GM10847 (cell line): ENCODE results near the gene MICB.

ENCODE experiments used
- POLR2A ChIP-seq: IDR thresholded peaks from 2 replicates; pipeline ENCODE4 v1.6.1; 2011; ENCODE audit not compliant: insufficient read length; ENCODE audit errors: extremely low read depth

MICB gene

DNA sequence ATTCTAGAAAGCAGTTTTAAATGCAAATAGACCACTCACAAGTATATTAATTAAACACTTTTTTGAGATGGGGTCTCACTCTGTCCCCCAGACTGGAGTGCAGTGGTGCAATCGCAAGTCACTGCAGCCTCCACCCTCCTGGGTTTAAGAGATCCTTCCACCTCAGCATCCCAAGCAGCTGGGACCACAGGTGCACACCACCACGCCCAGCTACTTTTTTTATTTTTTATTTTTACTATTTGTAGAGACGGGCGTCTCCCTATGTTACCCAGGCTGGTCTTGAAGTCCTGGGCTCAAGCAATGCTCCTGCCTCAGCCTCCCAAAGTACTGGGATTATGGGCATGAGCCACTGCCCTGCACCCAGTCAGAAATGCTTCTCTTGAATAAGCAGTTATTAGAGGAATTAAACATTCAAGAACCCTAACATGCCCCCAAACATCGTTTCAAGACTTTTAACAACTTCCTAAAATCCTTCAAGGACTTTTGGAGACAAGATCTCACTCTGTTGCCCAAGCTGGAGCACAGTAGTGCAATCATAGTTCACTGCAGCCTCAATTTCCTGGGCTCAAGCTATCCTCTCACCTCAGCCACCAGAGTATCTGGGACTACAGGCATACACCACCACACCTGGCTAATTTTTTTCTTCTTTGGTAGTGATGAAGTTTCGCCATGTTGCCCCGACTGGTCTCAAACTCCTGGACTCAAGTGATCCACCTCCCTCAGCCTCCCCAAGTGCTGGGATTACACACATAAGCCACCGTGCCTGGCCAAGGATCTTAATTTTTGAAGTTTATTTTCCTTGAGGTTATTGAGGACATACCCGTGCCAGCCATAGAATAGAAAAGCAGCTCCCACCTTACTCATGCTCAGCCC lies 34.1 kb downstream of the MICB start:
- no peak for TF ChIP-seq POLR2A

GRCh38 chr6:31532644-31533454 lies 34.9 kb downstream of the MICB start:
- no peak for TF ChIP-seq POLR2A

DNA sequence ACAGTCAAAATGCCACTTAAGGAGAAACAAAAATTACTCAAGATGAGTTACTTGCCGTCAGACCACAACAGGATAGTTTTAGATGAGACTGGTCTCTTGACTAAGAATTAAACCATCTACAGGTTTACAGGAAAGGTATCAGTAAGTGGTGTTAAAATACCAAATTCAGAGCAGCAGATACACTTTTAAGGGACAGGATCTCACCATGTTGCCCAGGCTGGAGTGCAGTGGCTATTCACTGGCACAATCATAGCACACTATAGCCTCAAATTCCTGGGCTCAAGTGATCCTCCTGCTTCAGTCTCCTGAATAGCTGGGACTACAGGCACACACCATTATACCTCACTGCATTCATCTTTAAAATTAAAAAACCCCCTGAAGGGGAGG lies 35.5 kb downstream of the MICB start:
- no peak for TF ChIP-seq POLR2A

DNA sequence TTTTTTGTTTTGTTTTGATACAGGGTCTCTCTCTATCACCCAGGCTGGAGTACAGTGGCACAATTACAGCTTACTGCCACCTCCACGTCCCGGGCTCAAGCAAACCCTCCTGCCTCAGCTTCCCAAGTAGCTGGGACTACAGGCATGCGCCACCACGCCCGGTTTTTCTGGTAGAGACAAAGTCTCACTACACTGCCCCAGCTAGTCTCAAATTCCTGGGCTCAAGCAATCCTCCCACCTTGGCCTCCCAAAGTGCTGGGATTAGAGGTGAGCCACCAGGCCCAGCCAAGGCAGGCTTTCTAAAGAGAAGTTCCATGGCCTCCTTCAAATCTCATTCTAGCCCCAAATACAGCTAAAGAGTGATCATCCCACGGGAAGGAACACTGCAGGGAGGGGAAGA lies 36.1 kb downstream of the MICB start:
- no peak for TF ChIP-seq POLR2A

DNA sequence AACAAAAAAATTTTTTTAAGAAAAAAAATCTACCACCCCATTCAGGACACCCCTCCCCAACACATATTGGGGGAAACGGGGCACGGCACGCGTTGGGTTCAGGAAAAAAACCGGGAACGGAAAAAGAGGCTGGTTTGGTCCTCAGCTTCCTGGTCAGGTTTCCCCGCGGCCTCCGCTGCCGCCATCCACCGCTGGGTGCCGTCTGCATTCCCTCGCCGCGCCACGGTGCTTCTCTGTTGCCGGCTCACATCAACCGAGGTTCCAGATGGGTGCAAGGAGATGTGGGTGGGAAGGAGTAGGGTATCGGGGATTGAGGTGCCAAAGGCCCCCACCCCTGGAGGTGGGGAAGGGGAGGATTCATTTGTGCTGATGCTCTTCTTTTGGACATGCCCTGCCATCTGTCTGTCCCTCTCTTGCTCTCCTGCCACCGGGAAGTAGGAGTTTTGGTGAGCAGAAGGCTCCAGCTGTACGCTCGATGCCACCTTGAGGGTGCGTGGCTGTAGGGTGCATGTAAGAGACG lies 36.6 kb downstream of the MICB start:
- no peak for TF ChIP-seq POLR2A

DNA sequence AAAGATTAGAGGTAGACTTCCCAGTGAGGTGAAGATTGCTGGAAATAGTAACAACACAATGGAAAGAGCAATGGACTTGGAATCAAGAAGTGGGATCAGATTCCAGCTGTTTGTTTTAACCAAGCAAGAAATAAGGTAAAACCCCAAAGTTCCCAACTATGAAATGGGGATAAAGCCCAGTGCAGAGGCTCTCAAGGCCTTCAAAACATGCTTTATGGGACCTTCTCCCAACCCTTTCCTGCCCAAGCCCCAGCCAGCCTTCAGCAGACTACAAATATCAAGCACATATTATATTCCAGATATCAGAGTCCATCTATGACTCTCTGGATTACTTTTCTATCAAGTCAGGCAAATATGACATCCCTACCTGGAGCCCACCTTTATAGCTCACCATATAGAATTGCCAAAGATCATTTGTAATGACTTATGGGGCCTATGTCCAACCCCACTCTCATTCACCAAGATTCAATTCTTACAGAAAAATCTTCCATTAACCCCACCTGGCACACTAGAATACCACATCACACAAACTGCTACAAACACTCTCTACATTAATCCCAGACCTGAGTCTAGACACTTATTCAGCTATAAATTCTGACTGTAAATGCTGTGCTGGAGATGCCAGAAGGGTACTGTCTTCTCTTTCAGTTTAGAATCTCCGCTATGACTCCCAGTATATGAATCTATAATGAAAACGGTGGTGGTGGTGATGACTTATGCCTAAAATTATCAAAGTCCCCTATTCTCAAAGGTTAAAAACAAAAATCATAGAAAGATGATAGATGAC lies 37.8 kb downstream of the MICB start:
- TF ChIP-seq POLR2A, result no peak

GRCh38 chr6:31538805-31539400 lies 41.0 kb downstream of the MICB start:
- TF ChIP-seq POLR2A, result no peak

- TF ChIP-seq POLR2A, result no peak
Measured at GRCh38 chr6:31540640-31541039, 42.7 kb downstream of the MICB start.

DNA sequence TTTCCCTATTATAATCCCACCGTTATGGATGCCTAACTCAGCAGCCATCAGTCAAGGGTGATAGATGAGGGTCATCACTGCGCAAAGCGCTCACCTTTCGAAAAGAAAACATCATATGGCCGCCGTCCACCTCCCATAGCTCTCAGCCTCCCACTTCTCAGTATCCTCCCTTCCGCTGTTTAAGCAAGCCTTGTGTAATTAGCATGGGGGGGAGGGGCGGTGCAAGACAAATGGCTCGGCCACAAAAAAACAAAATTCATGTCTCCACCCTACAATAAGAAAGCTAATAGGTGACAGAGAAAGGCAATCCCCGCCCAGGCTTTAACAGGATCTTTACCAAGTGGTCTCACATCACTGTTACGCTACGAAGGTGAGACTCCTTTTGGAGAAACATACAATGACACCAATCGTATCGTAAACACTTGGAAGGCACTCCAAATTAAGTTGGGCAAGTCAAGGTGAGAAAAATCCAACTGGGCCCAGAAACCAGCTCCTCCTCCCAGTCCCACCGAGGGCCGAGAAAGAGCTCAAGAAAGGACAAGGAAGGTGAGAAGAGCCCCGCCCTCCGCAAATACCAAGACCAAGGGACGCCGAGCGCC lies 43.2 kb downstream of the MICB start:
- TF ChIP-seq POLR2A, result no peak

- peak; percentile 84 for TF ChIP-seq POLR2A
Measured at GRCh38 chr6:31541658-31542521, 43.9 kb downstream of the MICB start, which contains the start of gene DDX39B. Gene DDX39B, minus strand, starts transcription at chr6:31542003. Its CDS starts 1,471 bp downstream, at chr6:31540532.

DNA sequence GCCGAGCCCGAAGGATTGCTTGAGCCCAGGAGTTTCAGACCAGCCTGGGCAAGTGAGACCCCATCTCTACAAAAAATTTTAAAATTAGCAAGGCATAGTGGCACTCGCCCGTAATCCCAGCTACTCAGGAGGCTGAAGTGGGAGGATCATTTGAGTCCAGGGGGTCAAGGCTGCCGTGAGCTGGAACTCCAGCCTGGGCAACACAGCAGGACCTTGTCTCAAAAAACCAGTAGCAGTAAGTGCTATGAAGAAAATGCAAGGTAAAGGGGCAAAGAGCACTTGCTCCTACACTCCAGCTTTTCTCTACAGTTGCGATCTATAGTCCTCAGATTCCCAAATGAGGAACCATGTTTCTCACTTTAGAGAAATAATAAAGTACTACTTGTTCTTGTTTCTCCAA lies 45.7 kb downstream of the MICB start:
- no peak for TF ChIP-seq POLR2A

- no peak for TF ChIP-seq POLR2A
Measured at GRCh38 chr6:31544676-31545075, 46.7 kb downstream of the MICB start.

DNA sequence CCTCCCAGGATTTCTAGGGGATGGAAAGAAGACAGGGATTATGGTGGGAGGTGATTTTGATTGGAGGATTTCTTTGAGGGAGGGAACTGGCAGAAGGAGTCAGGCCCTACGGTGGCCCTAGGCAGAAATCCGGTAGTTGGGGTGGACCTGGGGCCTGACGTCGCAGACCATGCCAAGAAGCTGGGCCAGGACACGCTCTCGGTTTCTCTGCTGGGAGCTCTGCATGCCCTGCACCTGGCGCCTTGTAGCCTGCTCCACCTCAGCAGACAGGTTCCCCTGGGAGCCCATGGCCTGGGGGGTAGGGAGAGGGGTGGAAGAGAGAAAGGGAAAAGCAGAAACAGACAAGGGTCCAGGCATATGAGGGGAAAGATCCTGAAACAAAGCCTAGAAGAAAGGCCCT lies 47.3 kb downstream of the MICB start:
- TF ChIP-seq POLR2A, result no peak

- TF ChIP-seq POLR2A, result no peak
Measured at GRCh38 chr6:31546339-31546957, 48.5 kb downstream of the MICB start, which contains the start of gene ATP6V1G2. Gene ATP6V1G2, minus strand, starts transcription at chr6:31546608. Its CDS starts 49 bp downstream, at chr6:31546559.
